Measurements from ENCODE around the gene GAREM1.

GAREM1 gene

GRCh38 chr18:32310101-32310500 is 160.6 kb downstream of the GAREM1 start:
- H3K4me3 ChIP-seq (ENCODE audit: control insufficient read depth, low read depth, low read length) = no peak overlapping the region
- TF ChIP-seq, protein P1, sequence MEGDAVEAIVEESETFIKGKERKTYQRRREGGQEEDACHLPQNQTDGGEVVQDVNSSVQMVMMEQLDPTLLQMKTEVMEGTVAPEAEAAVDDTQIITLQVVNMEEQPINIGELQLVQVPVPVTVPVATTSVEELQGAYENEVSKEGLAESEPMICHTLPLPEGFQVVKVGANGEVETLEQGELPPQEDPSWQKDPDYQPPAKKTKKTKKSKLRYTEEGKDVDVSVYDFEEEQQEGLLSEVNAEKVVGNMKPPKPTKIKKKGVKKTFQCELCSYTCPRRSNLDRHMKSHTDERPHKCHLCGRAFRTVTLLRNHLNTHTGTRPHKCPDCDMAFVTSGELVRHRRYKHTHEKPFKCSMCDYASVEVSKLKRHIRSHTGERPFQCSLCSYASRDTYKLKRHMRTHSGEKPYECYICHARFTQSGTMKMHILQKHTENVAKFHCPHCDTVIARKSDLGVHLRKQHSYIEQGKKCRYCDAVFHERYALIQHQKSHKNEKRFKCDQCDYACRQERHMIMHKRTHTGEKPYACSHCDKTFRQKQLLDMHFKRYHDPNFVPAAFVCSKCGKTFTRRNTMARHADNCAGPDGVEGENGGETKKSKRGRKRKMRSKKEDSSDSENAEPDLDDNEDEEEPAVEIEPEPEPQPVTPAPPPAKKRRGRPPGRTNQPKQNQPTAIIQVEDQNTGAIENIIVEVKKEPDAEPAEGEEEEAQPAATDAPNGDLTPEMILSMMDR (conservative IDR thresholded peaks at IDR 0.05; ENCODE audit: control insufficient read depth, insufficient read depth, low read depth, low read length) = no peak
- DNase-seq (ENCODE audit: low read depth) = peak; percentile 48

DNA sequence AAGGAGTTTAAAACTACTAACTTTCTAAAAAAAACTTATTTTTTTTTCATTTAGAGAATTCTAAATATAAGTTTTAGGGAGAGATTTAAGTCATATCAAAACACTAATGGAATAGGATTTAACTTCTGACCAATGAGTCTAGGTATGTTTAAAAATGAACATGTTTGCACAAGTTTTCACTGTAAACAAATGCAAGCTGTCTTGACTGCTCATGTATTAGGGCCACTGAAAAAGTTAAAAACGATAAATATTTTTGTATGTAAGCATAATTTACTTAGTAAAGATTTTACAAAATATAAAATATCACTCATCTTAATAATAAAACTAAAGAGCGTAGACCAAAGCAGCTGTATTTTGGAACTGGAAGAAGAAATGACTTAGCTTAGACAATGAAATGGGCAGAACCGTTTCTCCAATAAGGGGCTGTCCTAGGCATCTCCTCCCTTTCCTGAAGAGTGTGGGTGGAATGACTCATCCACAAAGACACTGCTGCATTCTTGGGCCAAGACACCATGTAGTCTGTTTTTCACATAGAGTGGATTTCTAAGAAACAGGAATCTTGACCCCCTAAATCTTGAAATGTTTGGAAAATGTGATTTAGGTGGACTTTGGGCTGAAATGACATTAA is 162.1 kb downstream of the GAREM1 start:
- H3K4me3 ChIP-seq (ENCODE audit: control insufficient read depth, low read depth, low read length) = no peak overlapping the region
- TF ChIP-seq, protein P1 (conservative IDR thresholded peaks at IDR 0.05; ENCODE audit: control insufficient read depth, insufficient read depth, low read depth, low read length) = no peak
- peak; percentile 93 for DNase-seq (ENCODE audit: low read depth)

DNA sequence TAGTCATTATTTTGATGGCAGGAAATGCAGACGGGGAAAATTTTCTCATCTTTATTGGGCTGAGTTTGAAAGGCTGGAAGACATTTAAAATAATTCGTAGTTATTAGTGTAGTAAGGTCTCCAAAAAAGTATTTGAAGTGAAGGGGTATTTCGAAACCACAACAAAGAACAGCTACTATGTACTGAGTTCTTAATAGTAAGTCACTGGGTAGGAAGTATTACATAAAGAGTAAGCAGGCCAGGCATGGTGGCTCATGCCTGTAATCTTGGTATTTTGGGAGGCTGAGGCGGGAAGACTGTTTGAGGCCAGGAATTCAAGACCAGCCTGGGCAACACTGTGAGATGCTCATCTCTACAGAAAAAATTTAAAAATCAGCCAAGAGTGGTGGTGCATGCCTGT is 167.3 kb downstream of the GAREM1 start:
- DNase-seq (ENCODE audit: low read depth) = peak; percentile 28
- TF ChIP-seq, protein P1 (conservative IDR thresholded peaks at IDR 0.05; ENCODE audit: control insufficient read depth, insufficient read depth, low read depth, low read length) = no peak
- no peak overlapping the region for H3K4me3 ChIP-seq (ENCODE audit: control insufficient read depth, low read depth, low read length)

GRCh38 chr18:32302806-32303205 is 167.9 kb downstream of the GAREM1 start:
- no peak for DNase-seq (ENCODE audit: low read depth)
- no peak overlapping the region for H3K4me3 ChIP-seq (ENCODE audit: control insufficient read depth, low read depth, low read length)
- TF ChIP-seq, protein P1 (conservative IDR thresholded peaks at IDR 0.05; ENCODE audit: control insufficient read depth, insufficient read depth, low read depth, low read length) = no peak

DNA sequence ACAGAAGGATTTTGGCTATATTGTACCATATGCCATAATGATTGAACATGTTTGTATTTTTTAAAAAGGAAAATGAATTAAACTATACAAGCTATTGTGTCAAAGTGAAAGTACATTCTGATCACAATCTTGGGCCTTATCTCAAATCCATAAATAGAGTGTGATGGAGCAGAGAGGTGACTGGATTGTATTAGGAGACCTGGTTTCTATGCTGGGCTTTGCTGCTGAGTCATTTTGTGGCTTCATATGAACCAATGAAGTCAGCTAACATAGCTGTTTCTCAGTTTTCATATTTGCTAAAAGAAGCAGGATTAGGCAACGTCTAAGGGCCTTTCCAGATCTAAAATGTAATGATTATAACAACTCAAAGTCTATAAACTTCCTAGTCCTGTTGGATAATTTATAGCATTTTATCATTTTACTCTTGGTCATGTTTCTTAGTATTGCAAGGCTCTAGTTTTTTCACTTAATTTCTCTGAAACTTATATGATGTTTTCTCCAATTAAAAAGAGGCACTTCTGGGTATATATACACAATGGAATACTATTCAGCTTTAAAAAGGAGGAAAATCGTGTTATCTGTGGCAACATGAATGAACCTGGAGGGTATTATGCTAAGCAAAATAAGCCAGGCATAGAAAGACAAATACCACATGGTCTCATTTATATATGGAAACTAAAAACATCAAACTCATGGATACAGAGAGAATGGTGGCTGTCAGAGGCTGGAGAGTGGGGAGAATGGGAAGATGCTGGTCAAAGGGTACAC is 168.5 kb downstream of the GAREM1 start:
- TF ChIP-seq, protein P1 (conservative IDR thresholded peaks at IDR 0.05; ENCODE audit: control insufficient read depth, insufficient read depth, low read depth, low read length) = no peak
- peak; percentile 91 for DNase-seq (ENCODE audit: low read depth)
- no peak overlapping the region for H3K4me3 ChIP-seq (ENCODE audit: control insufficient read depth, low read depth, low read length)

DNA sequence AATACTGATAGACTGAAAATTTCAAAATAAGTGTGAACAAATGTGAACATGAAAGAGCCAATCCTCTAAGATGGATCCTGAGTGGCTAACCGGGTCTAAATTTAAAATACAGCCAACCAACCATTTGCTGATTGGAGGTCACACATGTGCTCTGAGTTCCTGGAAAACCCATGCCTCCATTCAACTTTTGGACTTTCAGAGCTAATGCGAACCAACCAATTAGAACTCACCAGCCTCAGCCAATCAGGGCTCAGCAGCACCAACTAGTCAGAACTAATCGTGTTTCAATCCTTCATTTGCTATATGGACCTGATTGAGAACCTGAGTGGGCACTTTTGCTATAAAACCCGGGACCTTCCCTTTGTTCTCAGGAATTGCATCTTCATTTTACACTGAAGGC is 169.3 kb downstream of the GAREM1 start:
- DNase-seq (ENCODE audit: low read depth) = no peak
- TF ChIP-seq, protein P1 (conservative IDR thresholded peaks at IDR 0.05; ENCODE audit: control insufficient read depth, insufficient read depth, low read depth, low read length) = no peak
- no peak overlapping the region for H3K4me3 ChIP-seq (ENCODE audit: control insufficient read depth, low read depth, low read length)

Measured in fibroblast of mammary gland (primary cell).